ENCODE data around the gene ZNF774.

The ZNF774 gene

DNA sequence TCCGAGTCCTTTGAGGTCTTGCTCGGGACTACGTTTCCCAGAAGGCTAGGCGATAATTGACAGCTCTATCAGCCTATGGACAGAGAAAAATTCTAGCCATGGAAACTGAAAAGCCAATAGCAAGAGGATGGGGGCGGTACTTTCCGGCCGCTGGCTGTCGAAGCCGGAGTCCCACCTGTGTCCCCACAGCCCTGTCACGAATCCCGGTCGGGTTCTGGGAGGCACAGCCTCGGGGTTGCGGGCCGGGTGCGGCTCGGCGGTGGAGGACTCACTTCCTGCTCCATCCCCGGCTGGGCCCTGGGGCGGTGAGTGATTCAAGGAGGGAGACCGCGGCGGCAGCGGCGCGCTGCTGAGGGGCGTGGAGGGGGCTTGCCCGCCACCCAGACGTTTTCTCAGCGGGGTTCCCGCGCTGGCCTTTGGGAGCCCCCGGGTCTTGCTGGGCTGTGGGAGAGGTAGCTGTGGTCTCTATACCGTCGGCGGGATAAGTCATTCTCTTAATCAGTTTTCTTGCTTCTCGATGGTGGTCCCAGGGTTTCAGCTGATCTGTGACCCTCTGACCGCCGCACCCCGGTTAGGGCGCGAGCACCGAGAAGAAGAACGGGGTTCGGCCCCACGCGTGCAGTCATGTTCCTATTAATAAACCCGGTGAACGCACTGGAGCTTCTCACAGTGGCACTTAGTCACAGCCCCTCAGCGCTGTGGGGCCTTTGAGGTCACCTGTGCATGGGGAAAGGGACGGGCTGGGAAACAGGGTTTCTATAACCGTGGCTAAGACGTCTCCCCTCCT lies at the start of gene ZNF774 (continued):
- TF ChIP-seq, protein P1, sequence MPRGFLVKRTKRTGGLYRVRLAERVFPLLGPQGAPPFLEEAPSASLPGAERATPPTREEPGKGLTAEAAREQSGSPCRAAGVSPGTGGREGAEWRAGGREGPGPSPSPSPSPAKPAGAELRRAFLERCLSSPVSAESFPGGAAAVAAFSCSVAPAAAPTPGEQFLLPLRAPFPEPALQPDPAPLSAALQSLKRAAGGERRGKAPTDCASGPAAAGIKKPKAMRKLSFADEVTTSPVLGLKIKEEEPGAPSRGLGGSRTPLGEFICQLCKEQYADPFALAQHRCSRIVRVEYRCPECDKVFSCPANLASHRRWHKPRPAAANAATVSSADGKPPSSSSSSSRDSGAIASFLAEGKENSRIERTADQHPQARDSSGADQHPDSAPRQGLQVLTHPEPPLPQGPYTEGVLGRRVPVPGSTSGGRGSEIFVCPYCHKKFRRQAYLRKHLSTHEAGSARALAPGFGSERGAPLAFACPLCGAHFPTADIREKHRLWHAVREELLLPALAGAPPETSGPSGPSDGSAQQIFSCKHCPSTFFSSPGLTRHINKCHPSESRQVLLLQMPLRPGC (tag by site-specific recombination; IDR thresholded peaks at IDR 0.05): no peak
- peak; percentile 63 for TF ChIP-seq GLIS1 (tag by site-specific recombination; IDR thresholded peaks at IDR 0.05)
- no peak for TF ChIP-seq ZNF48 (tag by site-specific recombination; IDR thresholded peaks at IDR 0.05)
- TF ChIP-seq SP3 (tag by site-specific recombination; IDR thresholded peaks at IDR 0.05): peak; percentile 78
- no peak for TF ChIP-seq GFI1B (tag by site-specific recombination; IDR thresholded peaks at IDR 0.05)
- peak; percentile 93 for TF ChIP-seq SCRT1 (tag by site-specific recombination; IDR thresholded peaks at IDR 0.05; ENCODE audit: borderline replicate concordance)
- TF ChIP-seq, protein P2, sequence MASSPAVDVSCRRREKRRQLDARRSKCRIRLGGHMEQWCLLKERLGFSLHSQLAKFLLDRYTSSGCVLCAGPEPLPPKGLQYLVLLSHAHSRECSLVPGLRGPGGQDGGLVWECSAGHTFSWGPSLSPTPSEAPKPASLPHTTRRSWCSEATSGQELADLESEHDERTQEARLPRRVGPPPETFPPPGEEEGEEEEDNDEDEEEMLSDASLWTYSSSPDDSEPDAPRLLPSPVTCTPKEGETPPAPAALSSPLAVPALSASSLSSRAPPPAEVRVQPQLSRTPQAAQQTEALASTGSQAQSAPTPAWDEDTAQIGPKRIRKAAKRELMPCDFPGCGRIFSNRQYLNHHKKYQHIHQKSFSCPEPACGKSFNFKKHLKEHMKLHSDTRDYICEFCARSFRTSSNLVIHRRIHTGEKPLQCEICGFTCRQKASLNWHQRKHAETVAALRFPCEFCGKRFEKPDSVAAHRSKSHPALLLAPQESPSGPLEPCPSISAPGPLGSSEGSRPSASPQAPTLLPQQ (tag by site-specific recombination; IDR thresholded peaks at IDR 0.05): no peak
- TF ChIP-seq ZNF701 (tag by site-specific recombination; IDR thresholded peaks at IDR 0.05): no peak
- TF ChIP-seq ZNF157 (tag by site-specific recombination; IDR thresholded peaks at IDR 0.05): no peak
- no peak for TF ChIP-seq YY1 (tag by site-specific recombination; IDR thresholded peaks at IDR 0.05)
- TF ChIP-seq, protein P3, sequence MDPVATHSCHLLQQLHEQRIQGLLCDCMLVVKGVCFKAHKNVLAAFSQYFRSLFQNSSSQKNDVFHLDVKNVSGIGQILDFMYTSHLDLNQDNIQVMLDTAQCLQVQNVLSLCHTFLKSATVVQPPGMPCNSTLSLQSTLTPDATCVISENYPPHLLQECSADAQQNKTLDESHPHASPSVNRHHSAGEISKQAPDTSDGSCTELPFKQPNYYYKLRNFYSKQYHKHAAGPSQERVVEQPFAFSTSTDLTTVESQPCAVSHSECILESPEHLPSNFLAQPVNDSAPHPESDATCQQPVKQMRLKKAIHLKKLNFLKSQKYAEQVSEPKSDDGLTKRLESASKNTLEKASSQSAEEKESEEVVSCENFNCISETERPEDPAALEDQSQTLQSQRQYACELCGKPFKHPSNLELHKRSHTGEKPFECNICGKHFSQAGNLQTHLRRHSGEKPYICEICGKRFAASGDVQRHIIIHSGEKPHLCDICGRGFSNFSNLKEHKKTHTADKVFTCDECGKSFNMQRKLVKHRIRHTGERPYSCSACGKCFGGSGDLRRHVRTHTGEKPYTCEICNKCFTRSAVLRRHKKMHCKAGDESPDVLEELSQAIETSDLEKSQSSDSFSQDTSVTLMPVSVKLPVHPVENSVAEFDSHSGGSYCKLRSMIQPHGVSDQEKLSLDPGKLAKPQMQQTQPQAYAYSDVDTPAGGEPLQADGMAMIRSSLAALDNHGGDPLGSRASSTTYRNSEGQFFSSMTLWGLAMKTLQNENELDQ (tag by site-specific recombination; IDR thresholded peaks at IDR 0.05; ENCODE audit: low read depth): no peak
- no peak for TF ChIP-seq MZF1 (tag by site-specific recombination; IDR thresholded peaks at IDR 0.05; ENCODE audit: borderline replicate concordance)
- no peak for TF ChIP-seq MYNN (tag by site-specific recombination; IDR thresholded peaks at IDR 0.05; ENCODE audit: borderline replicate concordance)
- TF ChIP-seq, protein P4, sequence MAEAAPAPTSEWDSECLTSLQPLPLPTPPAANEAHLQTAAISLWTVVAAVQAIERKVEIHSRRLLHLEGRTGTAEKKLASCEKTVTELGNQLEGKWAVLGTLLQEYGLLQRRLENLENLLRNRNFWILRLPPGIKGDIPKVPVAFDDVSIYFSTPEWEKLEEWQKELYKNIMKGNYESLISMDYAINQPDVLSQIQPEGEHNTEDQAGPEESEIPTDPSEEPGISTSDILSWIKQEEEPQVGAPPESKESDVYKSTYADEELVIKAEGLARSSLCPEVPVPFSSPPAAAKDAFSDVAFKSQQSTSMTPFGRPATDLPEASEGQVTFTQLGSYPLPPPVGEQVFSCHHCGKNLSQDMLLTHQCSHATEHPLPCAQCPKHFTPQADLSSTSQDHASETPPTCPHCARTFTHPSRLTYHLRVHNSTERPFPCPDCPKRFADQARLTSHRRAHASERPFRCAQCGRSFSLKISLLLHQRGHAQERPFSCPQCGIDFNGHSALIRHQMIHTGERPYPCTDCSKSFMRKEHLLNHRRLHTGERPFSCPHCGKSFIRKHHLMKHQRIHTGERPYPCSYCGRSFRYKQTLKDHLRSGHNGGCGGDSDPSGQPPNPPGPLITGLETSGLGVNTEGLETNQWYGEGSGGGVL (tag by site-specific recombination; IDR thresholded peaks at IDR 0.05): peak; percentile 79
- no peak for TF ChIP-seq ZNF132 (tag by site-specific recombination; IDR thresholded peaks at IDR 0.05; ENCODE audit: borderline replicate concordance)
- no peak; the same call in 1 of the 2 replicates for TF ChIP-seq ZNF777 (tag by site-specific recombination; IDR thresholded peaks at IDR 0.05; ENCODE audit: borderline replicate concordance)
- TF ChIP-seq ZFP3 (tag by site-specific recombination; IDR thresholded peaks at IDR 0.05; ENCODE audit: low read depth): no peak
- TF ChIP-seq ZNF174 (tag by site-specific recombination; IDR thresholded peaks at IDR 0.05): no peak
- no peak for TF ChIP-seq ZNF416 (tag by site-specific recombination; IDR thresholded peaks at IDR 0.05)
- TF ChIP-seq ZNF433 (tag by site-specific recombination; IDR thresholded peaks at IDR 0.05; ENCODE audit: low read depth): no peak
- TF ChIP-seq ZNF785 (tag by site-specific recombination; IDR thresholded peaks at IDR 0.05): no peak
- no peak for TF ChIP-seq ZNF426 (tag by site-specific recombination; IDR thresholded peaks at IDR 0.05)
- TF ChIP-seq ZNF37A (tag by site-specific recombination; IDR thresholded peaks at IDR 0.05): no peak
- TF ChIP-seq, protein P5, sequence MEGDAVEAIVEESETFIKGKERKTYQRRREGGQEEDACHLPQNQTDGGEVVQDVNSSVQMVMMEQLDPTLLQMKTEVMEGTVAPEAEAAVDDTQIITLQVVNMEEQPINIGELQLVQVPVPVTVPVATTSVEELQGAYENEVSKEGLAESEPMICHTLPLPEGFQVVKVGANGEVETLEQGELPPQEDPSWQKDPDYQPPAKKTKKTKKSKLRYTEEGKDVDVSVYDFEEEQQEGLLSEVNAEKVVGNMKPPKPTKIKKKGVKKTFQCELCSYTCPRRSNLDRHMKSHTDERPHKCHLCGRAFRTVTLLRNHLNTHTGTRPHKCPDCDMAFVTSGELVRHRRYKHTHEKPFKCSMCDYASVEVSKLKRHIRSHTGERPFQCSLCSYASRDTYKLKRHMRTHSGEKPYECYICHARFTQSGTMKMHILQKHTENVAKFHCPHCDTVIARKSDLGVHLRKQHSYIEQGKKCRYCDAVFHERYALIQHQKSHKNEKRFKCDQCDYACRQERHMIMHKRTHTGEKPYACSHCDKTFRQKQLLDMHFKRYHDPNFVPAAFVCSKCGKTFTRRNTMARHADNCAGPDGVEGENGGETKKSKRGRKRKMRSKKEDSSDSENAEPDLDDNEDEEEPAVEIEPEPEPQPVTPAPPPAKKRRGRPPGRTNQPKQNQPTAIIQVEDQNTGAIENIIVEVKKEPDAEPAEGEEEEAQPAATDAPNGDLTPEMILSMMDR (tag by site-specific recombination; IDR thresholded peaks at IDR 0.05): no peak
- TF ChIP-seq, protein P6, sequence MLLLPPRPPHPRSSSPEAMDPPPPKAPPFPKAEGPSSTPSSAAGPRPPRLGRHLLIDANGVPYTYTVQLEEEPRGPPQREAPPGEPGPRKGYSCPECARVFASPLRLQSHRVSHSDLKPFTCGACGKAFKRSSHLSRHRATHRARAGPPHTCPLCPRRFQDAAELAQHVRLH (tag by site-specific recombination; IDR thresholded peaks at IDR 0.05): no peak
